Osteoblast (primary cell): Measurements from ENCODE around the gene TENM4. TPM values are rescaled to one million over a fixed set of nuclear protein-coding genes. Genes with fewer than 3 reads are reported as not detected.

Experiments
- DNase-seq: peaks from one replicate; pipeline ENCODE4 v3.0.0; 2011; ENCODE audit warnings: low spot score, mixed read lengths; ENCODE audit not compliant: insufficient read length; ENCODE audit errors: missing footprints
- H2AFZ ChIP-seq: 2 replicates; pipeline ENCODE4 v1.6.0; 2011; ENCODE audit warnings: mild to moderate bottlenecking, low read length
- H3K27ac ChIP-seq: 2 replicates; pipeline ENCODE4 v1.5.1; 2011; ENCODE audit warnings: mild to moderate bottlenecking, low read depth, low read length, moderate library complexity
- H3K27me3 ChIP-seq: 2 replicates; pipeline ENCODE4 v1.6.0; 2012; ENCODE audit warnings: mild to moderate bottlenecking, control low read depth, inconsistent platforms, low read length, moderate library complexity; ENCODE audit not compliant: insufficient read depth
- H3K36me3 ChIP-seq: 2 replicates; pipeline ENCODE4 v1.5.1; 2011; ENCODE audit warnings: mild to moderate bottlenecking, low read length, control low read depth, moderate library complexity; ENCODE audit not compliant: insufficient read depth
- H3K4me1 ChIP-seq: 2 replicates; pipeline ENCODE4 v1.5.1; 2011; ENCODE audit warnings: mild to moderate bottlenecking, low read length, control low read depth, moderate library complexity; ENCODE audit not compliant: insufficient read depth
- H3K4me2 ChIP-seq: 2 replicates; pipeline ENCODE4 v1.6.0; 2011; ENCODE audit warnings: mild to moderate bottlenecking, low read length; ENCODE audit not compliant: insufficient read depth
- H3K4me3 ChIP-seq: fragments of 200-600 bp; sonication (generic); 3 replicates; pipeline ENCODE4 v1.5.1; 2012; ENCODE audit warnings: mild to moderate bottlenecking, low read length, inconsistent platforms; ENCODE audit not compliant: insufficient read depth
- H3K79me2 ChIP-seq: 2 replicates; pipeline ENCODE4 v1.6.0; 2012; ENCODE audit warnings: mild to moderate bottlenecking, low read length, control low read depth, inconsistent platforms; ENCODE audit not compliant: insufficient read depth
- H3K9me3 ChIP-seq: 2 replicates; pipeline ENCODE4 v1.5.1; 2011; ENCODE audit warnings: low read depth, low read length, control low read depth
- H4K20me1 ChIP-seq: 2 replicates; pipeline ENCODE4 v1.6.0; 2012; ENCODE audit warnings: mild to moderate bottlenecking, low read length, control low read depth; ENCODE audit not compliant: insufficient read depth
- CTCF ChIP-seq: IDR thresholded peaks from 2 replicates; pipeline ENCODE4 v1.5.1; 2011; ENCODE audit warnings: mild to moderate bottlenecking, low read depth, low read length, moderate library complexity; ENCODE audit errors: extremely low read depth
- total RNA-seq: library from RNA; depleted of rRNA; stranded (reverse); fragments of >200 nt; gene quantifications from 2 replicates; pipeline ENCODE4 v1.2.3, GENCODE V29; 2012

TENM4 gene
- total RNA-seq, 1 donor = 63.3 TPM

DNA sequence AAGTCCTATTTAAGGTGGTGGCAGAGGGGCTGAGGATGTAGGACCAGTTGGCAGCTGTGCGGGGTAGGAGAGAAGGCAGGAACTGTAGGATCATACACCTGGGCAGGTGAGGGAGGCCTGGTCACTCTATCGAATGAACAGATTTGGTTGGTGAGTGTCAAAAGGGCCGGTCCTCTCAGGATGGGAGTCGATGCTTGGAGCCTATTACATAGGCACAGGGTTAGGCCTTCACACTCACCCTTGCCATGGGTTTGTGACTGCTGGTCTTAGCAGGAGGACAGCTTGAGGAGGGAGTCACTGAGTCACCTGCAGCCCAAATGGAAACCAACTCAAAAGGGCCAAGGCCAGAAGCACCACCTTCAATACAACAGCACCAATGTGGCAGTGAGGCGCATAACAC lies 786.0 kb downstream of the TENM4 start:
- Histone ChIP-seq H3K4me1 (no peaks in the 10 kb centered on the region), H3K79me2 (no peaks in the 10 kb centered on the region), H3K9me3 (no peaks in the 10 kb centered on the region), H3K36me3 (no peaks in the 10 kb centered on the region), H3K27ac (no peak overlapping the region), H2AFZ (no peak overlapping the region), H3K27me3 (no peaks in the 10 kb centered on the region), H3K4me2 (no peak overlapping the region), H3K4me3 (no peak overlapping the region), H4K20me1 (no peaks in the 10 kb centered on the region)
- TF ChIP-seq CTCF = no peak
- DNase-seq = no peak

GRCh38 chr11:78654071-78654470 lies 786.8 kb downstream of the TENM4 start:
- no peaks in the 10 kb centered on the region for H3K27me3 ChIP-seq
- no peak for DNase-seq
- no peaks in the 10 kb centered on the region for H4K20me1 ChIP-seq
- no peaks in the 10 kb centered on the region for H3K79me2 ChIP-seq
- H3K4me3 ChIP-seq = no peak overlapping the region
- H2AFZ ChIP-seq = no peak overlapping the region
- H3K9me3 ChIP-seq = no peaks in the 10 kb centered on the region
- TF ChIP-seq CTCF = no peak
- H3K27ac ChIP-seq = no peak overlapping the region
- no peaks in the 10 kb centered on the region for H3K36me3 ChIP-seq
- H3K4me2 ChIP-seq = no peak overlapping the region
- H3K4me1 ChIP-seq = no peaks in the 10 kb centered on the region

GRCh38 chr11:78653294-78653909 lies 787.4 kb downstream of the TENM4 start:
- Histone ChIP-seq H3K27ac (no peak overlapping the region), H3K27me3 (no peaks in the 10 kb centered on the region), H2AFZ (no peak overlapping the region), H4K20me1 (no peaks in the 10 kb centered on the region), H3K79me2 (no peaks in the 10 kb centered on the region), H3K4me3 (no peak overlapping the region), H3K36me3 (no peaks in the 10 kb centered on the region), H3K4me2 (no peak overlapping the region), H3K9me3 (no peaks in the 10 kb centered on the region), H3K4me1 (no peaks in the 10 kb centered on the region)
- no peak for TF ChIP-seq CTCF
- no peak for DNase-seq

- Histone ChIP-seq H3K27ac (no peak overlapping the region), H3K9me3 (no peaks in the 10 kb centered on the region), H3K36me3 (no peaks in the 10 kb centered on the region), H3K79me2 (no peaks in the 10 kb centered on the region), H4K20me1 (no peaks in the 10 kb centered on the region), H3K4me1 (no peaks in the 10 kb centered on the region), H3K4me3 (no peak overlapping the region), H3K27me3 (peaks cover 2% of the 10 kb centered on the region), H3K4me2 (no peak overlapping the region), H2AFZ (no peak overlapping the region)
- TF ChIP-seq CTCF = no peak
- no peak for DNase-seq
These were observed 788.0 kb downstream of the TENM4 start for GRCh38 chr11:78652843-78653239.
